HepG2 (cell line): Measurements from ENCODE around the gene ARIH1. TPM values are rescaled to one million over a fixed set of nuclear protein-coding genes. Genes with fewer than 3 reads are reported as not detected.
A peak's percentile ranks its signal among the peaks of the same experiment; 100 is the strongest.

ENCODE experiments used
- ATAC-seq: fragments of 200-7000 bp; cut with Tn5 transposase; 3 replicates; pipeline ENCODE4 v1.9.1; 2020; ENCODE audit warnings: mild to moderate bottlenecking, moderate library complexity
- BruUV-seq: library from RNA; stranded (reverse); fragments of 400-500 nt; replicated peaks from 2 replicates; lab custom pipeline; 2021; lab: Mats Ljungman, UMichigan
- CTCF ChIA-PET: fragments of 300-600 bp; formaldehyde crosslinking; extraction: SDS; loops from one replicate; lab custom pipeline; 2021; ENCODE audit warnings: low total read pairs, inconsistent platforms, low intra/inter-chr PET ratio; lab: Yijun Ruan, JAX
- POLR2A ChIA-PET: fragments of 350-600 bp; sonication (Branson Sonifier 250); formaldehyde crosslinking; loops from one replicate; lab custom pipeline; 2020; ENCODE audit warnings: antibody characterized with exemption, inconsistent platforms; lab: Yijun Ruan, JAX
- DNase-seq: peaks from one replicate; pipeline ENCODE4 v3.0.0-alpha.2; 2015; ENCODE audit warnings: low spot score
- FAIRE-seq: peaks from 3 replicates; lab custom pipeline; 2011; peaks lifted over from hg19 to GRCh38; lab: Jason Lieb, UNC
- H2AFZ ChIP-seq: one replicate; pipeline ENCODE4 v1.6.1; 2011; ENCODE audit warnings: low read length, inconsistent platforms
- H3K27ac ChIP-seq: fragments of 300-600 bp; 3 replicates; pipeline ENCODE4 v1.8.0; 2011; ENCODE audit warnings: mixed run types, mild to moderate bottlenecking, mixed read lengths, low read length, inconsistent platforms; ENCODE audit not compliant: insufficient read depth; ENCODE audit errors: extremely low read length
- H3K27me3 ChIP-seq, 2 experiments: fragments of 200-600 bp in 1 of 2; 2 replicates in 1 of 2; 3 replicates in 1 of 2; pipeline versions ENCODE4 v1.6.0 to v1.8.0; 2011; ENCODE audit warnings: low read length in 2 of 2, mild to moderate bottlenecking in 2 of 2, moderate library complexity in 2 of 2, inconsistent platforms in 1 of 2; ENCODE audit not compliant: insufficient read depth in 2 of 2, control insufficient read depth in 1 of 2
- H3K36me3 ChIP-seq, 2 experiments: fragments of 200-600 bp in 1 of 2; replicated peaks in 1 of 2; 2 replicates in 1 of 2; 3 replicates in 1 of 2; pipeline versions ENCODE4 v1.5.1 to v1.8.0; 2011; ENCODE audit warnings: low read length in 2 of 2, inconsistent platforms in 1 of 2; ENCODE audit not compliant: insufficient read depth in 2 of 2, control insufficient read depth in 1 of 2
- H3K4me1 ChIP-seq: 2 replicates; pipeline ENCODE4 v1.5.1; 2012; ENCODE audit warnings: low read length, inconsistent platforms; ENCODE audit not compliant: insufficient read depth
- H3K4me2 ChIP-seq: 2 replicates; pipeline ENCODE4 v1.6.0; 2011; ENCODE audit warnings: low read depth, low read length, inconsistent platforms
- H3K4me3 ChIP-seq, 3 experiments: fragments of 200-600 bp in 1 of 3; sonication (generic), shearing (Covaris generic) in 1 of 3; replicated peaks in 1 of 3; 2 replicates each; pipeline ENCODE4 v1.5.1; 2011 to 2016; ENCODE audit warnings: low read length in 3 of 3, inconsistent platforms in 2 of 3, low read depth in 2 of 3, mild to moderate bottlenecking in 2 of 3, control low read depth in 1 of 3, mixed read lengths in 1 of 3; ENCODE audit not compliant: insufficient read depth in 1 of 3
- H3K79me2 ChIP-seq: one replicate; pipeline ENCODE4 v1.6.1; 2011; ENCODE audit warnings: low read length, inconsistent platforms; ENCODE audit not compliant: insufficient read depth
- H3K9ac ChIP-seq: 2 replicates; pipeline ENCODE4 v1.6.0; 2011; ENCODE audit warnings: mild to moderate bottlenecking, low read depth, low read length, inconsistent platforms; ENCODE audit not compliant: insufficient read depth
- H3K9me3 ChIP-seq: 2 replicates; pipeline ENCODE4 v1.5.1; 2012; ENCODE audit warnings: mild to moderate bottlenecking, low read length
- H4K20me1 ChIP-seq: 2 replicates; pipeline ENCODE4 v1.6.0; 2011; ENCODE audit warnings: inconsistent platforms, mild to moderate bottlenecking, low read length, moderate library complexity; ENCODE audit not compliant: insufficient read depth
- AGO2 ChIP-seq: fragments of 200-400 bp; formaldehyde crosslinking; optimal IDR thresholded peaks from 2 replicates; pipeline ENCODE3; 2017; ENCODE audit warnings: mild to moderate bottlenecking, low read depth, low read length, moderate library complexity
- RAD21 ChIP-seq: fragments of 450-650 bp; formaldehyde crosslinking; IDR thresholded peaks from 2 replicates; pipeline ENCODE4 v1.5.0; 2020; ENCODE audit warnings: mild to moderate bottlenecking
- THAP9 ChIP-seq: sonication (generic); formaldehyde crosslinking; IDR thresholded peaks from 2 replicates; pipeline ENCODE4; 2020; ENCODE audit warnings: missing genetic modification reagents, mild to moderate bottlenecking, borderline replicate concordance
- ZBTB26 ChIP-seq: IDR thresholded peaks from 2 replicates; pipeline ENCODE4 v1.6.1; 2016; ENCODE audit warnings: missing compliant biosample characterization, missing genetic modification reagents, borderline replicate concordance
- ZNF101 ChIP-seq: sonication (generic); formaldehyde crosslinking; IDR thresholded peaks from 2 replicates; pipeline ENCODE4 v1.4.0; 2020; ENCODE audit warnings: mild to moderate bottlenecking, low read depth, missing genetic modification reagents, borderline replicate concordance
- ZNF431 ChIP-seq: sonication (generic); formaldehyde crosslinking; IDR thresholded peaks from 2 replicates; pipeline ENCODE4 v1.9.0; 2022; ENCODE audit warnings: missing genetic modification reagents, low read depth, mild to moderate bottlenecking, borderline replicate concordance
- ZNF574 ChIP-seq: sonication (generic); formaldehyde crosslinking; IDR thresholded peaks from 2 replicates; pipeline ENCODE4 v1.4.0; 2020; ENCODE audit warnings: missing genetic modification reagents
- ZNF580 ChIP-seq: IDR thresholded peaks from 2 replicates; pipeline ENCODE4 v1.6.1; 2016; ENCODE audit warnings: low read depth, borderline replicate concordance
- ZNF619 ChIP-seq: sonication (generic); formaldehyde crosslinking; IDR thresholded peaks from 2 replicates; pipeline ENCODE4 v1.4.0; 2020; ENCODE audit warnings: mild to moderate bottlenecking, missing genetic modification reagents
- ZNF639 ChIP-seq: conservative IDR thresholded peaks from 2 replicates; pipeline ENCODE4 v1.6.1; 2018; ENCODE audit warnings: missing genetic modification reagents
- ZNF672 ChIP-seq: sonication (generic); formaldehyde crosslinking; IDR thresholded peaks from 2 replicates; pipeline ENCODE4 v1.8.1; 2022; ENCODE audit warnings: missing genetic modification reagents
- ZNF768 ChIP-seq: sonication (generic); formaldehyde crosslinking; IDR thresholded peaks from 2 replicates; pipeline ENCODE4 v1.4.0; 2020; ENCODE audit warnings: missing genetic modification reagents
- WGBS: methylation state at CpG from one replicate; pipeline ENCODE4 v1.1.6; 2017; ENCODE audit warnings: low lambda C conversion rate; 5-methylcytosine and 5-hydroxymethylcytosine counted together
- in situ Hi-C: cut with HindIII; loops from 2 replicates; pipeline ENCODE4 v1.10.0; 2017; ENCODE audit warnings: low pct_unique_long_range_greater_than_20kb; ENCODE audit not compliant: extremely low pct_ligation_motif_present
- intact Hi-C: fragments of 100-400 bp; cut with micrococcal nuclease; formaldehyde crosslinking; loops from one replicate; pipeline ENCODE4 v1.10.0; 2022; ENCODE audit not compliant: unreplicated experiment
- polyA plus RNA-seq, 8 experiments: library from polyadenylated mRNA; depleted of rRNA in 3 of 8; stranded (reverse) in 7 of 8; unstranded in 1 of 8; fragments of >200 nt; fragmentation: Illumina TruSeq in 4 of 8; extraction: Trizol in 4 of 8; gene quantifications; 2 replicates each; pipeline versions ENCODE4 v1.2.1 to v1.2.3, GENCODE V29; 2011 to 2016; ENCODE audit warnings: low read depth in 4 of 8, missing spikeins in 1 of 8, mixed read lengths in 1 of 8; ENCODE audit not compliant: insufficient read depth in 1 of 8
- total RNA-seq, 5 experiments: library from RNA; depleted of rRNA; stranded (reverse); fragments of >200 nt; fragmentation: Illumina TruSeq; extraction: Trizol; gene quantifications; 2 replicates each; pipeline ENCODE4 v1.2.3, GENCODE V29; 2016; ENCODE audit warnings: low read depth in 1 of 5

Gene ARIH1
- total and polyA plus RNA-seq, 2 of the 13 experiments (the other 11 are each of a cell fraction or from before 2014, with no cell fraction given) = 38.8 to 59.8 TPM

- intact Hi-C loops (no loop called here), in situ Hi-C loops (no loop called here)
- ChIA-PET CTCF (no interaction called here), POLR2A (interaction anchor here (1.7 kb wide), 1 partner anchor 99 kb away, joined by 6 read pairs; the partner anchor contains the start of gene HEXA)
- DNase-seq = peak; percentile 67
- H3K9ac ChIP-seq = peak overlapping the region; percentile 99
- peaks cover 0 to 5% of the 10 kb centered on the region in 2 experiments; a peak in 3 of 5 replicates for H3K36me3 ChIP-seq
- FAIRE-seq = no peak
- peak overlapping the region; percentile 69 for H3K4me2 ChIP-seq
- WGBS = 3% methylated on average over 8 of the region's 42 CpGs
- H3K4me3 ChIP-seq = peak overlapping the region; percentile 84 to 91 (median 90)
- peak; percentile 76 for ATAC-seq
- H3K9me3 ChIP-seq = no peaks in the 10 kb centered on the region
- BruUV-seq = no TSS peak
- H3K4me1 ChIP-seq = peaks cover 35% of the 10 kb centered on the region
- H3K27me3 ChIP-seq = no peaks in the 10 kb centered on the region; a peak in 1 of 5 replicates
- H3K79me2 ChIP-seq = peaks cover 58% of the 10 kb centered on the region
- no peak overlapping the region for H2AFZ ChIP-seq
- peaks cover 35% of the 10 kb centered on the region for H4K20me1 ChIP-seq
- H3K27ac ChIP-seq = peak overlapping the region; percentile 99
- peak; percentile 70 for TF ChIP-seq AGO2
- no peak for TF ChIP-seq ZNF639 (CRISPR knock-in tag)
- no peak; the same call in 1 of the 2 replicates for TF ChIP-seq RAD21 (CRISPR knock-in tag)
- no peak for TF ChIP-seq ZBTB26 (CRISPR knock-in tag)
- TF ChIP-seq THAP9 (CRISPR knock-in tag) = peak; percentile 33; the same call in 1 of the 2 replicates
- peak; percentile 60; the same call in 1 of the 2 replicates for TF ChIP-seq ZNF574 (CRISPR knock-in tag)
- TF ChIP-seq ZNF619 (CRISPR knock-in tag) = no peak
- TF ChIP-seq ZNF672 = no peak
- TF ChIP-seq ZNF101 (CRISPR knock-in tag) = no peak
- peak; percentile 30; the same call in 1 of the 2 replicates for TF ChIP-seq ZNF768 (CRISPR knock-in tag)
- 0 out of 2 replicates have a peak, but pooled peaks have one; percentile 23 for TF ChIP-seq ZNF580 (CRISPR knock-in tag)
- TF ChIP-seq ZNF431 = 0 out of 2 replicates have a peak, but pooled peaks have one; percentile 31
Observed at GRCh38 chr15:72474912-72475628, 940 bp downstream of the ARIH1 start.
